Dermis blood vessel endothelial cell (primary cell): Measurements from ENCODE around the gene WDHD1. TPM values are rescaled to one million over a fixed set of nuclear protein-coding genes. Genes with fewer than 3 reads are reported as not detected.
"Not testable (repeated sequence)": the region's sequence is repeated elsewhere in the genome, so short reads cannot be mapped to it uniquely, and the experiment has no call there.

Source experiments
- DNase-seq: peaks from one replicate; pipeline ENCODE4 v3.0.0; 2010
- total RNA-seq: library from RNA; depleted of rRNA; stranded (reverse); fragments of >200 nt; gene quantifications from 2 replicates; pipeline ENCODE4 v1.2.3, GENCODE V29; 2014

The WDHD1 gene, protein sequence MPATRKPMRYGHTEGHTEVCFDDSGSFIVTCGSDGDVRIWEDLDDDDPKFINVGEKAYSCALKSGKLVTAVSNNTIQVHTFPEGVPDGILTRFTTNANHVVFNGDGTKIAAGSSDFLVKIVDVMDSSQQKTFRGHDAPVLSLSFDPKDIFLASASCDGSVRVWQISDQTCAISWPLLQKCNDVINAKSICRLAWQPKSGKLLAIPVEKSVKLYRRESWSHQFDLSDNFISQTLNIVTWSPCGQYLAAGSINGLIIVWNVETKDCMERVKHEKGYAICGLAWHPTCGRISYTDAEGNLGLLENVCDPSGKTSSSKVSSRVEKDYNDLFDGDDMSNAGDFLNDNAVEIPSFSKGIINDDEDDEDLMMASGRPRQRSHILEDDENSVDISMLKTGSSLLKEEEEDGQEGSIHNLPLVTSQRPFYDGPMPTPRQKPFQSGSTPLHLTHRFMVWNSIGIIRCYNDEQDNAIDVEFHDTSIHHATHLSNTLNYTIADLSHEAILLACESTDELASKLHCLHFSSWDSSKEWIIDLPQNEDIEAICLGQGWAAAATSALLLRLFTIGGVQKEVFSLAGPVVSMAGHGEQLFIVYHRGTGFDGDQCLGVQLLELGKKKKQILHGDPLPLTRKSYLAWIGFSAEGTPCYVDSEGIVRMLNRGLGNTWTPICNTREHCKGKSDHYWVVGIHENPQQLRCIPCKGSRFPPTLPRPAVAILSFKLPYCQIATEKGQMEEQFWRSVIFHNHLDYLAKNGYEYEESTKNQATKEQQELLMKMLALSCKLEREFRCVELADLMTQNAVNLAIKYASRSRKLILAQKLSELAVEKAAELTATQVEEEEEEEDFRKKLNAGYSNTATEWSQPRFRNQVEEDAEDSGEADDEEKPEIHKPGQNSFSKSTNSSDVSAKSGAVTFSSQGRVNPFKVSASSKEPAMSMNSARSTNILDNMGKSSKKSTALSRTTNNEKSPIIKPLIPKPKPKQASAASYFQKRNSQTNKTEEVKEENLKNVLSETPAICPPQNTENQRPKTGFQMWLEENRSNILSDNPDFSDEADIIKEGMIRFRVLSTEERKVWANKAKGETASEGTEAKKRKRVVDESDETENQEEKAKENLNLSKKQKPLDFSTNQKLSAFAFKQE
- total RNA-seq = 8.3 and 16.7 TPM in 2 replicates

DNA sequence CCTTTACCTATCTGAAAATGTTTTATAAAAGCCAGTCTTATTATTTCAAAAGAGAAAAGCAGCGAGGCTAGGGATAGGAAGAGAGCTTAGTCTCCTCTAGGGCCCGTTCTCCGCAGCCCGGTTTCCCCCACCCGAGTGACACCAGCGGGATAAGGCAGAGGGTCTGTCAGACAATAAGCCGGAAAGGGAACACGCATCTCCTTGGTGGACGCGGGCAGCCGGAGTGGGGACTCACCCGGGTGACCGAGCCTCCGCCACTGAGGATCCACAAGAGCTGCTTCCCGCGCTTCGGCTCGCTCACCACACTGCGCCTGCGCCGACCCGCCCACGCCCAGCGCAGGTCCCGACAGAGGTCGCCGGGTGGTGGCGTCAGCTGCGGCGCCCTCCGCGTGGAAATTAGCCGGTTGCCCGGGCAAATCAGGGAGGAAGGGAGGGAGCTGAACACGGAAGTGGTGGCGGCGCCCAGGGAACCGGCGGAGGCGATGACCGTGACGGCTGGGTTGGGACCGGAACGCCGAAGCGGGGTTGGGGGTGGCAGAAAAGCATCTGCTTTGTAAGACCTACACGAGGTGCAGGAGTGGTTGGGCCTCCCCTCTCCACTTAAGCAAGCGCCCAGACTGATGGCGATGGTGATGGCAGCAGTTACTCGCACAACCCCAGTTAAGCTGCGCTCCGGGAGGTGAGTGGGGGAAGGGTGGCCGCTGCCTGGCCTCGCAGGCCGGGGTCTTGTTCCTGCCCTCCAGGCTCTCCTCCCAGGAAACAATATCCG, at the start of gene WDHD1, which contains the start of gene SOCS4:
WDHD1 (minus strand) TSS at position 307 of the 769 bp plus-strand sequence. CDS start 312 bp downstream, outside the sequence.
SOCS4 (plus strand) TSS at position 444 of the 769 bp plus-strand sequence. CDS start 15,806 bp downstream, outside the sequence.
- DNase-seq = peak; percentile 97

DNA sequence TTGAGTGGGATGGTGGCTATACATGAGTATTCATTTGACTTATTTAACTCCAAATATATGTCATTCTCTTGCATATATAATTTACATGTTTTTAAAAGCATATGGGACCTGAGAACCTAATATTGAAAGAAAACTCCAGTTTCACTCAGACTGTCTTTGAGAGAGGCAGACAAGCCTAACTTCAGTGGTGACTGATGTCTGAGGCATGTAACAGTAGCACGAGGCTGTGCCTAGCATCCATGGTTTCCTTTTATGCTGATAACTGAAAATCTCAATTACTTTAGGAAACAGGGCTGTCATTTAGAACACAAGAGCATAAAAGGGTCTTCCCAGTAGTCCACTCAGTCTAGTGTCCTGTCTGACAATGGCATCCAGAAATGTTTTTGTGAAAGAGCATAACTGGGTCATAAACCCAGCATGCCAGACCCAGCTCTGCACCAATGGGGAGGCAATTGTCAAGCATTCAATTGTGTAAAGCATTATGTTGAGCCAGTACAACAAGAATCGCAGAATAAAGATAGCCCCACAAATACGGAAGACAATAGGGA, 48.8 kb upstream of the WDHD1 start:
- no peak for DNase-seq

DNA sequence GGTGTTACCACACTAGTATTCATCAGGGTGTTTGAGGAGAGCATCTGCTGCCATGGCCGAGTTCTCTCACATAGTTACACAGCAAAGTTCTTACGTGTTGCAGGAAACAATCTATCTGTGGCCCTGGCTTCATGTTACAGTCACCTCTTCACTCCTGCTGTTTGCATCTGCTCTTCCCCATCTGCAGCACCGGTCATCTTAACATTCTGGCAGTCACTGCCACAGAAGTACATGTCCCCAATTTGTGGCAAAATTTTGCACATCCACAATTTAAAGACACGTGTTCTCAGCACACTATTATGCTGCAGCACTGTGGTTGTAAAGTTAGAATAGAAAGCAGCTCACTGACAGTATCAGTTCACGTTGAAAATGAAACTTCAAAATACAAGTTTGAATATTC, 47.8 kb upstream of the WDHD1 start:
- no peak for DNase-seq

DNA sequence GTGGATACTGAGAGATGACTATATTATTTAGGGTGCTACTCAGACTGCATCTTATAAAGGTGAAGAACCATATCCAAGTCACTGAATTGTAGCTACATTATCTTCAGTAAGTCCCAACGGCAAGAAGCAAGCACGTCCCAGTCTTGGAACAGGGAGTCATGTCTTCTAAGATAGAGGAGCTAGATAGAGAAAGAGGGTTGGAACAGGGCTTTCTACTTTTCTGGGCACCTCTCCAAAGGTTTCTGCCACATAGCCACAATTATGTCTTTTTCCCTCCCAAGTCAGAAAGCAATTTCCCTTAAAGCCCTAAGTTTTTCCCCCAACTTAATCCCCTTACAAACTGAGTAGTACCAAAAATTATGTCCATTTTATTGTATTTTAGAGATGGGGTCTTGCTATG, 47.0 kb upstream of the WDHD1 start:
- no peak for DNase-seq

DNA sequence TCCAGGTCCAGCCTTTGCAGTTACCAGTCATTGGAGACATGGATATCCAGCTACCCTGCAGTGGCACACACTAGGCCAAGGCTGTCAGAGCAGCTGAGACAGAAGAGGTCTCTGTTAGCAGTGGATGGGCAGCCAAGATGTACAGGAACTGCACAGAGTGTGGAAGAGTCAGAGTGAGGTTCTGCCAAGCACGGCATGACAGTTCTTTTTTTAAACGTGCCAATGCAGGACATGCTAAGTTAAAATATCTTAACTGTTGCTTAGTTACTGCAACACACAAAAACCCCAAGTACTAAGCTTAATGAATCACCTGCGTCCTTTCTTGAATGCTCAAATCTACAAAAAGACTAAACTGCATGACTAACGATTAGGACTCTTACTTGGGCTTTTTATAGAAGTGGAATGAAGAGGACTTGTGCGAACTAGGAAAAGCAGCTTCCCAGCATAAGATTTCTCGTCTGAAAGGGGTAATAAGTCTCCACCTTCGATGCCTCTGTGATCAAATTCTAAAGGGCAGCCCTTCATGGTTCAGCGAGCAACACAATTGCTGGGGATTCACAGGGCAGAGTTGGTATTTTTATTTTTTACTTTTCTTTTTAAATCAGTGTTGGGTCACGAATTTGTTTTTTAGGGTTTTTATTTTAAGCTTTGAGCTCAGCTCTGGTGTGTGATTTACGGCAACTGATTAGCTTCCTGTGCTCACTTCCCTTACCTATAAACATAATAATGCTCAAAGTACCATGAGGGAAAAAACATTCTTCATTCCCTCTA, 45.2 kb upstream of the WDHD1 start:
- DNase-seq = peak; percentile 79

DNA sequence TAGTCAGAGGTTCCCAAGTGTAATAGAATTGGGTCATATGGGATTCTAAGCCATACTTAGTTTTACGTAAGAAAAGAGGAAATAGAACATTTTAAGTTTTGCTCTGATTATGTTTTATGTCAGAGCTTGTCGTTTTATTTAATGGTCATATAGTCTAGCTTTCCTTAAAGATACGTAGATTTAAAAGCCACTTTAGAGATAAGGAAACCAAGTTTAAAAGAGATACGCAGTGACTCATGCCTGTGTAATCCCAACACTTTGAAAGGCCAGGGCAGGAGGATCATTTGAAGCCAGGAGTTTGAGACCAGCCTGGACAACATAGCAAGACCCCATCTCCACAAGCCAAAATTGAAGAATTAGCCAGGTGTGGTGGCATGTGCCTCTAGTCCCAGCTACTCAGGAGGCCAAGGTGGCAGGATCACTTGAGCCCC, 44.1 kb upstream of the WDHD1 start:
- peak; percentile 32 for DNase-seq

DNA sequence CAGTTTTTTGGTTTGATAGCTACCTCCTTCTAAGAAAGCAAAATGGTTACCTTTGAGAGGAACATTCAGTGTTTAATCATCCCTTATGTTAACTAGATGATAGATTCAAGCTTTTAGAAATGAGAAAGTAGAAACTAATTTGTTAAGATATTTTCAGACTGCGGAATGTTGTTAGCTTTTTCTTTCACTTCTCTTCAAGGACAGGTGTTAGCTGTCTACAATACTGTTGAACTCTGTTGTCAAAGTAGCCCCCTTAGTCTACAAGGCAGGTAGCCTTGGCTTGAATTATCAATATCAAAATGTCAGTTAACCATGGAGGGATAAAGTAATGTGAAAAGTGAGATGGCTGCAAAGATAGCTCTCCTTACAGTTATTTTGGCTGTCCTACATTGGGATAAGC, 39.3 kb upstream of the WDHD1 start:
- no peak for DNase-seq

DNA sequence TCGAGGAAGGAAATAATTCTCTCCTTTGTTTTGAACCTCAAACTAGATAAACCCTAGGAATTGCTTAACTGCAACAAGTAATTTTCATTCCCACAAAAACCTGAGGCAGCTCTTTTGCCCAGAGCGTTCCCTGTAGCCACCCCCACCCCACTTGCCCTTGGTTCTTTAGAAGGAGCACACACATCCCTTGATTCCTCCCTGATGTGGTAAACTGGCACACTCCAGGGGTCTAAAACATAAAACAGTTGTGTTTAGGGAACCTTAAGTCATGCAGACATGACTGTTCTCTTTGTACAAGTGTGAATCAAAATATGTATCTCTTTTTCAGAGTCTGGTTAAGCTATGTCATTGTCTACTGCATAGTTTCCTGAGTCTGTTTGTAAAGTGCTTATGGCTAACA, 38.5 kb upstream of the WDHD1 start:
- no peak for DNase-seq

DNA sequence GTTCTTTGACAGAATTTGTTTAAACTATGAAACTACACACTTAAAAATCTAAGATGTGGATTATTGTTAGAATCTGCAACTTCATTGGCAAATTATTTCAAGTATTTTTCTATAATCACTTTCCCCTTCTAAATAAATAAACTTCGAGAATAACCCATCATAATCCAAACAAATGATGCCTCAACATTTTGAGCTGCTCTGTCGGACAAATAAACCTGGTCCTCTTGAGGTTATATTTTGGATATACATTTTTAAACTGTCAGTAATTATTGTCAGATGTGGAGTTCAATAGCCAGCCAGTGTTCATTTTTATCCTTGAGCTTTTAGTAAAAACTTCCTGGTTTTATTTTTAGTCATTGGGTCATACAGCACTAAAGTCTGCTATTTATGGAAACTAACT, 38.0 kb upstream of the WDHD1 start:
- not testable (repeated sequence) for DNase-seq

DNA sequence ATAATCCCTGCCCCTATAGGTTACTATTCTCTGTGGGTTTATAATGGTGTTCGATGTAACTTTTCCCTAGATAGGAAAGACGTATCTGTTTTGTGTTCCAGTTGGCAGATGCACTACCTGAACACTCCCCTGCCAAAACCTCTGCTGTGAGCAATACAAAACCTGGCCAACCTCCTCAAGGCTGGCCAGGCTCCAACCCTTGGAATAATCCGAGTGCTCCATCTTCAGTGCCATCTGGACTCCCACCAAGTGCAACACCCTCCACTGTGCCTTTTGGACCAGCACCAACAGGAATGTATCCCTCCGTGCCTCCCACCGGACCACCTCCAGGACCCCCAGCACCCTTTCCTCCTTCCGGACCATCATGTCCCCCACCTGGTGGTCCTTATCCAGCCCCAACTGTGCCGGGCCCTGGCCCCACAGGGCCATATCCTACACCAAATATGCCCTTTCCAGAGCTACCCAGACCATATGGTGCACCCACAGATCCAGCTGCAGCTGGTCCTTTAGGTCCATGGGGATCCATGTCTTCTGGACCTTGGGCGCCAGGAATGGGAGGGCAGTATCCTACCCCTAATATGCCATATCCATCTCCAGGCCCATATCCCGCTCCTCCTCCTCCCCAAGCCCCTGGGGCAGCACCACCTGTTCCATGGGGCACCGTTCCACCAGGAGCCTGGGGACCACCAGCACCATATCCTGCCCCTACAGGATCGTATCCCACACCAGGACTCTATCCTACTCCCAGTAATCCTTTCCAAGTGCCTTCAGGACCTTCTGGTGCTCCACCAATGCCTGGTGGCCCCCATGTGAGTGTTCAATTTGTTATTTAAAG, 35.8 kb upstream of the WDHD1 start:
- no peak for DNase-seq

DNA sequence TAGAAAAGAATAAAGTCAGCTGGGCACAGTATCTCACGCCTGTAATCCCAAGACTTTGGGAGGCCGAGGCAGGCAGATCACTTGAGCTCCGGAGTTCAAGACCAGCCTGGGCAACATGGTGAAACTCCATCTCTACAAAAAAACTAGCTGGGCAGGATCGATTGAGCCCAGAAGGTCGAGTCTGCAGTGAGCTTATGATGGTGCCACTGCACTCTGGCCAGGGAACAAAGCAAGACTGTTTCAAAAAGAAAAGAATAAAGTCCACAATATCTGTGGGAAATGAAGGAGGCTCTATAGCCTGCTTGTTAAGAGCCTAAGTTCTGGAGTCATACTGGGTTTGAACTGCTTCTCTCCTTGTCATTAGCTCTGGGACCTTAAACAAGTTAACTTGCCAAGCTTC, 32.4 kb upstream of the WDHD1 start:
- DNase-seq = no peak

DNA sequence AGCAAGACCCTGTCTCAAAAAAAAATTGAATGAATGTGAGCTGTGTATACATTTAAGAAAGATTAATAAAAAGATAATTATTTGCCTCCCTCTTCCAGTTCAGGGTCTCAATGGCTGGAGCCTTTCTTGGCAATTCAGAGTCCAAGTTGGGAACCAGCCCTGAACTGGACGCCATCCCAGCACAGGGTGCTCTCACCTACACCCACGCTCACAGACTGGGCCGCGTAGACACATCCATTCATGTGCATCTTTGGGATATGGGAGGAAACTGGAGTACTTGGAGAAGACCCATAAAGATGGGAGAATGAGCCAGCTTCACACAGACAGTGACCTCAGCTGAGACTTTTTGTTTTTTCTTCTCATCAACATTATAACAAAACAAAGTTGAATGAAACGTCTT, 31.0 kb upstream of the WDHD1 start:
- no peak for DNase-seq

DNA sequence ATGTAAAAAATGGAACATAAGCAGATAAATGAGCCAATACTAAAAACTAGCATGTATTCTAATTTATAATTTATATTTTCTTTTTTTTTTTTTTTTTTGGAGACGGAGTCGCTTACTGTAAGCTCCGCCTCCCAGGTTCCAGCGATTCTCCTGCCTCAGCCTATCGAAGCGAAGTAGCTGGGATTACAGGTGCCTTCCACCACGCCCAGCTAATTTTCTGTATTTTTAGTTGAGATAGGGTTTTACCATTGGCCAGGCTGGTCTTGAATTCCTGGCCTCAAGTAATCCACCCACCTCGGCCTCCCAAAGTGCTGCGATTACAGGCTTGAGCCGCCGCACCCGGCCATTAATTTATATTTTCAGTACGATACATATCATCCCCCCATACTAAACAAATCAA, 27.2 kb upstream of the WDHD1 start:
- no peak for DNase-seq

DNA sequence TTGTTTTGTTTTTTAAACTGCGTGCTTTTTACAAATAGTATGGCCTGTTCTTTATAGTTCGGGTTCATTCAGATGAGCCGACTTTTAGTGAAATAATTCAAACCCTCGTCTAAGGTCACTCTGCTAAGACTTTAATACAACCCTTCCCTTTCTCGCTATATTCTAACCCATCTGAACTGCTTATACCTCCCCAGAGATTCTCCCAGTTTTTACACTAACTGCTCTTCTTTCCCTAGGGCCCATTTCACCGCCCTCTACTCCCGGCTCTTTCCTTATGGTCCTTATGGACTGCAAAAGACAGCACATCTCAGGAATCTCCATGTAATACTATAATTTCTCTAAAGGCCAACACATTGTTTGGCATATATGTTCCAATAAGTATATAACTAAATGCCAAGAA, 26.6 kb upstream of the WDHD1 start:
- DNase-seq = no peak

DNA sequence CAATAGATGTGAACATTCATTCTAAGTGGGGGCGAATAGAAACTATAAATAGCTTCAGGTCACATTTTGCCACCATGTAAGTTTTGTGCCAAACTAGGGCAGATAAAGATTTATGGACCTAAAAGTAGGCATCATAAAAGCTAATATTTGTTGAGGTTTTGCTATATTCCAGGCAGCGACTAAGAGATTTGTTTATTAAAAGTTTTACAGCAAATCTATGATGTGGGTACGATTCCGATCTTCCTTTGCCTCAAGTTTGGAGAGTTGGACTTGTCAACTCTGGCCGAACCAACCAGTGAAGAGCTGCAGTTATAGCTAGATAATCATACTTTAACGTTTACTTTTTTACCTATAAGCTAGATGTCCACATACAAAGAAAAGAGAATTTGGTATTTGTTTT, 26.1 kb upstream of the WDHD1 start:
- DNase-seq = no peak

DNA sequence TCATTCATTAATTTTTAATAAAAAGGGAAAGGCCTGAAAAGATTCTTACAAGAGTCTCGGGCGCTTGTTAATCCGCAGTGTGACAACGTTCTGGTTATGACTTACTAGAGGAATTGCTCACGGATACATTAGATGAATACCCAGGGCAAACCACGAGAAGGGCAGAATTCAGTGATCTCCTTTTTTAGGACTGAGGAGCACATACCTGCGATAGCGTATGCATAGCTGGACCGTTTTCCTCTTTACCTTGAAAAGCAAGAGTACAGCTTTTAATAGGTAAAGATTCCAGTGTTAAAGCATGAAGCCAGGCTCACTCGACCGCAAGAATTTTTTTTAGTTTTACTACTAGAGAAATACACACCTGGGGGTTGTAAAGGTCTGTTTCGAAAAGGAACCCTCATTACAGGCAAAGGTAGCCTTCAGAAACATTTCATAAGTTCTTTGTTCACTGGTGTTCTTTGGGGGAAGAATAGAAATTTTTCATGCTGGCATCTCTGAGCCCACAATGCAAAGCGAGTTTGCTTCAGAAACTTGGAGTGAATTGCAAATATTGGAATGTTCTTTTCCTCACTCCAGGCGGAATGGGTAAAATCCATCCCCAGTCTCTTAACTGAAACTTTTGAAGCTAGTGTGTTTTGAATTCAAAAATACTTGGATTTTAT, 25.5 kb upstream of the WDHD1 start:
- peak; percentile 30 for DNase-seq

DNA sequence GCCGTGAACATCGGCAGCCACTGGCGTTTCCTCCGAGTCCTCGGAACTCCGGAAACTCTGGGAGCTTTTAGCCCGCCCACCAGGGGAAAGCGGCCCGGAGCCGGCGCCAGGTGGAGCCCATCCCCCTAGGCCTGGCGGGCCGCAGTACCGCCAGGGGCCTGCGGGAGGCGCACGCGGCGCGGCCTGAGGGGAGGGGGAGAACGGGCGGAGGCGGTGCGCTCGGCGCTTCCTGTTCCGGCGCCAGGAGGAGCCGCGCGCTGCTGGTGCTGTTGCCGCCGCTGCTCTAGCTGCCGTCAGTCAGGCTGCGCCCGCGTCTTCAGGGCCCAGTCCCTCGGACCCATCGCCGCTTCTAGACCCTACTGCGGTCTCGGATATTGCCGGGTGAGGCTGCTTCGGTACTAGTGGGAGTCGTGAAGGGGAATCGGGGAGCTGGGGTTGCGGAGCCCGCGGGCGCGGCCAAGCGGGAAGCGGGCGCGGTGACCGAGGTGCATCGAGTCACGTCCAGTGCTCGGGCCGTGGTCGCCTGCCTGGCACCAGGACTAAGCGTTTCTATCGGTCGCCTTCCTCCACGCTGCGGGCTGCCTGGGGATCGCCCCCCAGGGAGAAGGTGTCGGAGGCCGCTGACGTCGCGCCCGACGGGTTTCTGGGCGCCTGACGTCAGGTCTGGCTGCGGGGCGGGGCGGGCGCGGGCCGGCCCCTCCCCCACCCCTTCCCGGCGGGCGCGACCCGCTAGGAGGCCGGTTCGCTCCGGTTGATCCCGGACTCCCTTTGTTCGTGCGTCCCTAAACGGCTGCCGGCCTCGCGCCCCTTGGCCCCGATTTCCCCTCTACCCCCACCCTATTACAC, 24.7 kb upstream of the WDHD1 start, which contains the start of gene MAPK1IP1L:
MAPK1IP1L (plus strand) TSS at position 225 of the 846 bp plus-strand sequence. CDS start 10,037 bp downstream, outside the sequence.
- DNase-seq = peak; percentile 97

DNA sequence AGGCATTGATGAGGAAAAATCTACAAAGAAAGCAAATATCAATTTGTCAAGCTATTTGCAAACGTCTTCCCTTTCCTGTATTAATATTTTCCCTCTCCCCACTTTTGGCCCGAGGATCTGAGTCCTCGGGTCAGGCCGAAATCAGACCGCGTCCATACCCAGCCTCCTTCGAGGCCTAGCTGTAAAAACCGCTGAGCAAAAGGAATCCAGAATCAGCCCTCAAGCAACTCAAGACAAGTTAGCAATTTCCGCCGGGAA, 24.2 kb upstream of the WDHD1 start:
- DNase-seq = no peak
